HCT116 (cell line): ENCODE results near the gene C5AR1. TPM values are rescaled to one million over a fixed set of nuclear protein-coding genes. Genes with fewer than 3 reads are reported as not detected.
A peak's percentile ranks its signal among the peaks of the same experiment; 100 is the strongest.

ENCODE experiments used
- ATAC-seq: fragments of 200-7000 bp; cut with Tn5 transposase; 2 replicates; pipeline ENCODE4 v1.9.1; 2020; ENCODE audit warnings: mild to moderate bottlenecking, moderate library complexity
- BruUV-seq: library from RNA; stranded (reverse); fragments of 400-500 nt; replicated peaks from 2 replicates; lab custom pipeline; 2021; lab: Mats Ljungman, UMichigan
- CTCF ChIA-PET: fragments of 300-600 bp; sonication (Branson Sonifier 250); formaldehyde crosslinking; loops from one replicate; lab custom pipeline; 2021; ENCODE audit warnings: antibody characterized with exemption; lab: Charles Lee
- POLR2A ChIA-PET: fragments of 300-600, 350-600 bp; sonication (Branson Sonifier 250); formaldehyde crosslinking; loops from one replicate; lab custom pipeline; 2021; ENCODE audit warnings: antibody characterized with exemption; lab: Charles Lee
- RAD21 ChIA-PET, 2 experiments: fragments of 300-600 bp; sonication (Branson Sonifier 250); formaldehyde crosslinking; loops; one replicate each; lab custom pipeline; 2023; ENCODE audit warnings: low total read pairs in 2 of 2; ENCODE audit not compliant: uncharacterized antibody in 2 of 2, unreplicated experiment in 2 of 2, low non-redundant PET in 1 of 2; lab: Charles Lee
- DNase-seq: peaks from one replicate; pipeline ENCODE4 v3.0.0-alpha.2; 2010; ENCODE audit warnings: low read depth, low spot score
- H2AFZ ChIP-seq: fragments of 200-600 bp; shearing (Covaris generic), sonication (generic); 2 replicates; pipeline ENCODE4 v1.6.1; 2017; ENCODE audit warnings: low read depth, mixed run types, mixed read lengths, antibody characterized with exemption, low read length; ENCODE audit not compliant: poor library complexity, severe bottlenecking
- H3K27ac ChIP-seq: 2 replicates; pipeline ENCODE4 v1.5.1; 2012; ENCODE audit warnings: low read depth, low read length
- H3K27me3 ChIP-seq: fragments of 200-600 bp; sonication (generic); 2 replicates; pipeline ENCODE4 v1.6.1; 2016; ENCODE audit warnings: mixed run types, low read length, mixed read lengths; ENCODE audit not compliant: insufficient read depth
- H3K36me3 ChIP-seq, 2 experiments: fragments of 200-500 bp in 1 of 2; fragments of 200-600 bp in 1 of 2; sonication (Bioruptor generic) in 1 of 2; sonication (generic) in 1 of 2; 2 replicates each; pipeline versions ENCODE4 v1.5.1 to v1.6.1; 2014 to 2016; ENCODE audit warnings: low read length in 2 of 2, inconsistent platforms in 1 of 2, mixed read lengths in 1 of 2, mixed run types in 1 of 2; ENCODE audit not compliant: insufficient read depth in 2 of 2, control insufficient read depth in 1 of 2
- H3K4me1 ChIP-seq, 2 experiments: fragments of 200-600 bp in 1 of 2; sonication (generic) in 1 of 2; 2 replicates each; pipeline versions ENCODE4 v1.5.1 to v1.6.1; 2012 to 2017; ENCODE audit warnings: low read length in 2 of 2, inconsistent platforms in 1 of 2, mild to moderate bottlenecking in 1 of 2, mixed read lengths in 1 of 2, mixed run types in 1 of 2, moderate library complexity in 1 of 2; ENCODE audit not compliant: insufficient read depth in 2 of 2, control insufficient read depth in 1 of 2
- H3K4me2 ChIP-seq: fragments of 200-600 bp; sonication (generic); 2 replicates; pipeline ENCODE4 v1.6.1; 2017; ENCODE audit warnings: mixed run types, low read length, mixed read lengths
- H3K4me3 ChIP-seq, 2 experiments: fragments of 200-600 bp in 1 of 2; sonication (generic) in 1 of 2; replicated peaks in 1 of 2; 2 replicates each; pipeline ENCODE4 v1.5.1; 2011 to 2016; ENCODE audit warnings: low read length in 2 of 2, control low read depth in 1 of 2, low read depth in 1 of 2, mild to moderate bottlenecking in 1 of 2, mixed read lengths in 1 of 2, mixed run types in 1 of 2
- H3K79me2 ChIP-seq: fragments of 200-600 bp; sonication (generic); 2 replicates; pipeline ENCODE4 v1.6.1; 2017; ENCODE audit warnings: mild to moderate bottlenecking, mixed run types, low read length, moderate library complexity, mixed read lengths; ENCODE audit not compliant: insufficient read depth
- H3K9ac ChIP-seq: fragments of 200-600 bp; sonication (generic); 2 replicates; pipeline ENCODE4 v1.6.1; 2016; ENCODE audit warnings: low read length, mixed read lengths
- H3K9me2 ChIP-seq: fragments of 200-600 bp; sonication (generic), shearing (Covaris generic); 2 replicates; pipeline ENCODE4 v1.6.1; 2017; ENCODE audit warnings: mixed run types, mild to moderate bottlenecking, moderate library complexity; ENCODE audit not compliant: insufficient read depth
- H3K9me3 ChIP-seq, 2 experiments: fragments of 200-500 bp in 1 of 2; fragments of 200-600 bp in 1 of 2; sonication (Bioruptor generic) in 1 of 2; sonication (generic) in 1 of 2; 2 replicates each; pipeline ENCODE4 v1.6.1; 2014 to 2017; ENCODE audit warnings: low read length in 2 of 2, mixed read lengths in 2 of 2, inconsistent platforms in 1 of 2, low read depth in 1 of 2, mild to moderate bottlenecking in 1 of 2, mixed run types in 1 of 2, moderate library complexity in 1 of 2; ENCODE audit not compliant: control insufficient read depth in 1 of 2, insufficient read depth in 1 of 2
- H4K20me1 ChIP-seq: fragments of 200-600 bp; sonication (generic), shearing (Covaris generic); 2 replicates; pipeline ENCODE4 v1.6.1; 2017; ENCODE audit warnings: mixed run types, mild to moderate bottlenecking, moderate library complexity; ENCODE audit not compliant: insufficient read depth
- CBX3 ChIP-seq: IDR thresholded peaks from 2 replicates; pipeline ENCODE4 v1.6.1; 2012; ENCODE audit warnings: low read depth
- EGR1 ChIP-seq: IDR thresholded peaks from 2 replicates; pipeline ENCODE4 v1.6.1; 2012; ENCODE audit warnings: low read depth
- ELF1 ChIP-seq: IDR thresholded peaks from 2 replicates; pipeline ENCODE4 v1.6.1; 2012; ENCODE audit warnings: low read depth, borderline replicate concordance
- EZH2 ChIP-seq: fragments of 200-600 bp; sonication (generic); IDR thresholded peaks from 2 replicates; pipeline ENCODE4 v1.6.1; 2017; ENCODE audit warnings: antibody characterized with exemption, mixed run types
- MAX ChIP-seq: IDR thresholded peaks from 2 replicates; pipeline ENCODE4 v1.6.1; 2012
- POLR2A ChIP-seq: IDR thresholded peaks from 2 replicates; pipeline ENCODE4 v1.7.0; 2011; ENCODE audit warnings: borderline replicate concordance; ENCODE audit not compliant: insufficient read depth, insufficient read length; ENCODE audit errors: extremely low read depth
- POLR2AphosphoS5 ChIP-seq: IDR thresholded peaks from 2 replicates; pipeline ENCODE4 v1.6.1; 2011; ENCODE audit warnings: mild to moderate bottlenecking, low read depth, low read length, moderate library complexity
- RAD21 ChIP-seq: IDR thresholded peaks from 2 replicates; pipeline ENCODE4 v1.6.1; 2012; ENCODE audit warnings: low read depth, mild to moderate bottlenecking
- SIN3A ChIP-seq: IDR thresholded peaks from 2 replicates; pipeline ENCODE4 v1.6.1; 2012; ENCODE audit warnings: low read depth
- SP1 ChIP-seq: IDR thresholded peaks from 2 replicates; pipeline ENCODE4 v1.6.1; 2012; ENCODE audit warnings: low read depth
- YY1 ChIP-seq: IDR thresholded peaks from 2 replicates; pipeline ENCODE4 v1.6.1; 2011; ENCODE audit warnings: low read length, low read depth, moderate library complexity, mild to moderate bottlenecking; ENCODE audit not compliant: insufficient replicate concordance; ENCODE audit errors: extremely low read depth
- ZBTB33 ChIP-seq: IDR thresholded peaks from 2 replicates; pipeline ENCODE4 v1.6.1; 2011; ENCODE audit warnings: mild to moderate bottlenecking, low read length, moderate library complexity; ENCODE audit not compliant: insufficient replicate concordance; ENCODE audit errors: extremely low read depth
- ZNF274 ChIP-seq: fragments of 200-500 bp; sonication (Bioruptor generic); IDR thresholded peaks from 2 replicates; pipeline ENCODE4 v1.6.1; 2014; ENCODE audit warnings: mild to moderate bottlenecking, low read depth, low read length, inconsistent platforms
- intact Hi-C: fragments of 100-400 bp; cut with micrococcal nuclease; formaldehyde crosslinking; loops from 2 replicates; pipeline ENCODE4 v1.10.0; 2022
- total RNA-seq: library from RNA; stranded (reverse); gene quantifications from one replicate; pipeline ENCODE4 v1.2.1, GENCODE V29; 2021; ENCODE audit not compliant: unreplicated experiment

Gene C5AR1
- total RNA-seq, 1 experiment from 2014 or later: 6.5 TPM

GRCh38 chr19:47348819-47349795 is 39.4 kb downstream of the C5AR1 start, which contains the start of gene DHX34 (continued):
- TF ChIP-seq POLR2AphosphoS5: peak; percentile 91
- TF ChIP-seq YY1: peak; percentile 26
- no peak for TF ChIP-seq ZNF274
- TF ChIP-seq EGR1: no peak
- TF ChIP-seq SIN3A: peak; percentile 78
- no peak for TF ChIP-seq ZBTB33
- peak; percentile 74 for TF ChIP-seq POLR2A
- no peak for TF ChIP-seq RAD21

- H3K9ac ChIP-seq: 0 out of 2 replicates have a peak overlapping the region, but pooled peaks have one; percentile 17
- RAD21 ChIA-PET: no interaction called here
- H3K27me3 ChIP-seq: no peaks in the 10 kb centered on the region
- H2AFZ ChIP-seq: no peak overlapping the region
- H3K9me2 ChIP-seq: no peaks in the 10 kb centered on the region
- H3K27ac ChIP-seq: no peak overlapping the region
- CTCF ChIA-PET: interaction anchor here (1.0 to 1.5 kb wide), 2 partner anchors 41 to 46 kb away, joined by 6 read pairs; no protein-coding TSS in a partner anchor
- DNase-seq: no peak
- TF ChIP-seq MAX (no peak), SP1 (no peak), EZH2 (no peak), CBX3 (no peak), ELF1 (no peak)
- peak overlapping the region; percentile 84 for H3K4me2 ChIP-seq
- peaks cover 62% of the 10 kb centered on the region for H3K79me2 ChIP-seq
- ATAC-seq: no peak
- no peak overlapping the region for H3K4me3 ChIP-seq
- H3K4me1 ChIP-seq: peaks cover 15 to 22% of the 10 kb centered on the region in 2 experiments; a peak in 3 of 4 replicates
- no TSS peak for BruUV-seq
- intact Hi-C loops: no loop called here
- POLR2A ChIA-PET: no interaction called here
- H3K36me3 ChIP-seq: peaks cover 24 to 26% of the 10 kb centered on the region in 2 experiments
- no peaks in the 10 kb centered on the region for H4K20me1 ChIP-seq
- H3K9me3 ChIP-seq: no peaks in the 10 kb centered on the region
Observed at GRCh38 chr19:47350630-47351029, 41.0 kb downstream of the C5AR1 start.
